Loucy (cell line): Measurements from ENCODE around the gene DHX57.

Experiments used
- EZH2phosphoT487 ChIP-seq: fragments of 200-600 bp; IDR thresholded peaks from 2 replicates; pipeline ENCODE4 v1.6.1; 2018; ENCODE audit warnings: antibody characterized with exemption, mild to moderate bottlenecking, moderate library complexity, borderline replicate concordance
- TF ChIP-seq, protein P1 (sequence below): fragments of 200-600 bp; sonication (generic); conservative IDR thresholded peaks from 2 replicates; pipeline ENCODE4 v1.5.1; 2014; ENCODE audit warnings: mild to moderate bottlenecking, antibody characterized with exemption, low read length

GRCh38 chr2:38825956-38826355 is 49.8 kb downstream of the DHX57 start:
- TF ChIP-seq, protein P1, sequence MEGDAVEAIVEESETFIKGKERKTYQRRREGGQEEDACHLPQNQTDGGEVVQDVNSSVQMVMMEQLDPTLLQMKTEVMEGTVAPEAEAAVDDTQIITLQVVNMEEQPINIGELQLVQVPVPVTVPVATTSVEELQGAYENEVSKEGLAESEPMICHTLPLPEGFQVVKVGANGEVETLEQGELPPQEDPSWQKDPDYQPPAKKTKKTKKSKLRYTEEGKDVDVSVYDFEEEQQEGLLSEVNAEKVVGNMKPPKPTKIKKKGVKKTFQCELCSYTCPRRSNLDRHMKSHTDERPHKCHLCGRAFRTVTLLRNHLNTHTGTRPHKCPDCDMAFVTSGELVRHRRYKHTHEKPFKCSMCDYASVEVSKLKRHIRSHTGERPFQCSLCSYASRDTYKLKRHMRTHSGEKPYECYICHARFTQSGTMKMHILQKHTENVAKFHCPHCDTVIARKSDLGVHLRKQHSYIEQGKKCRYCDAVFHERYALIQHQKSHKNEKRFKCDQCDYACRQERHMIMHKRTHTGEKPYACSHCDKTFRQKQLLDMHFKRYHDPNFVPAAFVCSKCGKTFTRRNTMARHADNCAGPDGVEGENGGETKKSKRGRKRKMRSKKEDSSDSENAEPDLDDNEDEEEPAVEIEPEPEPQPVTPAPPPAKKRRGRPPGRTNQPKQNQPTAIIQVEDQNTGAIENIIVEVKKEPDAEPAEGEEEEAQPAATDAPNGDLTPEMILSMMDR, result no peak
- TF ChIP-seq EZH2phosphoT487, result no peak
